IMR-90 (cell line): ENCODE data around the gene DYNLRB1. TPM values are rescaled to one million over a fixed set of nuclear protein-coding genes. Genes with fewer than 3 reads are reported as not detected.

Experiments
- ATAC-seq: fragments of 200-7000 bp; cut with Tn5 transposase; 2 replicates; pipeline ENCODE4 v1.9.1; 2020; ENCODE audit warnings: low read depth, mild to moderate bottlenecking, moderate library complexity
- BruUV-seq: library from RNA; stranded (reverse); fragments of 400-500 nt; replicated peaks from 2 replicates; lab custom pipeline; 2021; lab: Mats Ljungman, UMichigan
- CTCF ChIA-PET: fragments of 300-600 bp; formaldehyde crosslinking; extraction: SDS; loops from one replicate; lab custom pipeline; 2021; ENCODE audit warnings: antibody characterized with exemption; lab: Yijun Ruan, JAX
- POLR2A ChIA-PET: fragments of 300-600 bp; sonication (Branson Sonifier 250); formaldehyde crosslinking; loops from one replicate; lab custom pipeline; 2022; ENCODE audit warnings: antibody characterized with exemption; ENCODE audit not compliant: unreplicated experiment; lab: Charles Lee
- DNase-seq: peaks from one replicate; pipeline ENCODE4 v3.0.0; 2013
- H2AFZ ChIP-seq: replicated peaks from 2 replicates; pipeline ENCODE3; 2013; ENCODE audit warnings: low read length, mild to moderate bottlenecking; ENCODE audit not compliant: poor library complexity
- H2AK5ac ChIP-seq: 2 replicates; pipeline ENCODE4 v1.6.1; 2013; ENCODE audit warnings: low read depth, low read length, inconsistent platforms
- H2AK9ac ChIP-seq: replicated peaks from 2 replicates; pipeline ENCODE3; 2013; ENCODE audit warnings: mild to moderate bottlenecking, low read depth, low read length, moderate library complexity; ENCODE audit not compliant: poor library complexity
- H2BK120ac ChIP-seq: 2 replicates; pipeline ENCODE4 v1.6.1; 2013; ENCODE audit warnings: low read depth, low read length, inconsistent platforms
- H2BK15ac ChIP-seq: 3 replicates; pipeline ENCODE4 v1.6.1; 2013; ENCODE audit warnings: low read depth, low read length, inconsistent platforms
- H2BK20ac ChIP-seq: 2 replicates; pipeline ENCODE4 v1.6.1; 2013; ENCODE audit warnings: low read depth, mild to moderate bottlenecking, inconsistent platforms, low read length, moderate library complexity
- H2BK5ac ChIP-seq: 2 replicates; pipeline ENCODE4 v1.6.1; 2013; ENCODE audit warnings: mild to moderate bottlenecking, low read depth, low read length, inconsistent platforms; ENCODE audit not compliant: poor library complexity, severe bottlenecking
- H3K14ac ChIP-seq: replicated peaks from 2 replicates; pipeline ENCODE4 v1.6.1; 2013; ENCODE audit warnings: low read depth, low read length, inconsistent platforms
- H3K18ac ChIP-seq: 2 replicates; pipeline ENCODE4 v1.6.1; 2013; ENCODE audit warnings: low read depth, low read length, control low read depth
- H3K23ac ChIP-seq: 2 replicates; pipeline ENCODE4 v1.6.1; 2013; ENCODE audit warnings: low read depth, low read length, inconsistent platforms
- H3K27ac ChIP-seq: 2 replicates; pipeline ENCODE4 v1.5.1; 2013; ENCODE audit warnings: mild to moderate bottlenecking, control low read depth, low read length; ENCODE audit not compliant: insufficient read depth
- H3K27me3 ChIP-seq: 2 replicates; pipeline ENCODE4 v1.6.1; 2013; ENCODE audit warnings: low read length; ENCODE audit not compliant: control insufficient read depth, insufficient read depth
- H3K36me3 ChIP-seq: 2 replicates; pipeline ENCODE4 v1.6.1; 2013; ENCODE audit warnings: low read length, mixed read lengths; ENCODE audit not compliant: control insufficient read depth, insufficient read depth
- H3K4ac ChIP-seq: 2 replicates; pipeline ENCODE4 v1.6.1; 2013; ENCODE audit warnings: low read depth, low read length, inconsistent platforms
- H3K4me1 ChIP-seq: 2 replicates; pipeline ENCODE4 v1.6.1; 2013; ENCODE audit warnings: low read length, mixed read lengths; ENCODE audit not compliant: control insufficient read depth, insufficient read depth
- H3K4me2 ChIP-seq: 2 replicates; pipeline ENCODE4 v1.6.1; 2013; ENCODE audit warnings: low read depth, mild to moderate bottlenecking, control low read depth, low read length, moderate library complexity
- H3K4me3 ChIP-seq: 2 replicates; pipeline ENCODE4 v1.5.1; 2013; ENCODE audit warnings: low read depth, mild to moderate bottlenecking, control low read depth, low read length, moderate library complexity; ENCODE audit not compliant: insufficient read depth
- H3K56ac ChIP-seq: 2 replicates; pipeline ENCODE4 v1.6.1; 2013; ENCODE audit warnings: low read length, inconsistent platforms; ENCODE audit not compliant: insufficient read depth; ENCODE audit errors: extremely low read depth
- H3K79me1 ChIP-seq, 2 experiments: 2 replicates each; pipeline ENCODE4 v1.6.1; 2013; ENCODE audit warnings: low read length in 2 of 2, inconsistent platforms in 1 of 2, low read depth in 1 of 2
- H3K9ac ChIP-seq: 2 replicates; pipeline ENCODE4 v1.6.1; 2013; ENCODE audit warnings: low read depth, low read length, control low read depth
- H3K9me1 ChIP-seq: 2 replicates; pipeline ENCODE4 v1.6.1; 2013; ENCODE audit warnings: low read length, inconsistent platforms; ENCODE audit not compliant: insufficient read depth
- H3K9me3 ChIP-seq: 2 replicates; pipeline ENCODE4 v1.6.1; 2013; ENCODE audit warnings: low read length; ENCODE audit not compliant: control insufficient read depth, insufficient read depth
- H4K20me1 ChIP-seq: 2 replicates; pipeline ENCODE4 v1.6.1; 2013; ENCODE audit warnings: low read length, inconsistent platforms; ENCODE audit not compliant: insufficient read depth
- H4K5ac ChIP-seq: 2 replicates; pipeline ENCODE4 v1.6.1; 2013; ENCODE audit warnings: mild to moderate bottlenecking, low read depth, low read length, control low read depth
- H4K8ac ChIP-seq, 2 experiments: 2 replicates each; pipeline ENCODE4 v1.6.1; 2013; ENCODE audit warnings: low read depth in 2 of 2, low read length in 2 of 2, control low read depth in 1 of 2, inconsistent platforms in 1 of 2
- H4K91ac ChIP-seq: 2 replicates; pipeline ENCODE4 v1.6.1; 2013; ENCODE audit warnings: low read depth, low read length, inconsistent platforms; ENCODE audit not compliant: insufficient read depth
- BHLHE40 ChIP-seq: fragments of 150-350 bp; IDR thresholded peaks from 2 replicates; pipeline ENCODE4 v1.6.1; 2016; ENCODE audit warnings: mild to moderate bottlenecking, low read depth, low read length
- MAFK ChIP-seq: IDR thresholded peaks from 2 replicates; pipeline ENCODE4 v1.6.1; 2012; ENCODE audit warnings: low read depth, low read length, improper control_type of control experiment
- MXI1 ChIP-seq: IDR thresholded peaks from 2 replicates; pipeline ENCODE4 v1.6.1; 2012; ENCODE audit warnings: low read depth, mild to moderate bottlenecking, low read length, moderate library complexity, borderline replicate concordance
- RAD21 ChIP-seq: IDR thresholded peaks from 2 replicates; pipeline ENCODE4 v1.6.1; 2012; ENCODE audit warnings: low read length, improper control_type of control experiment
- RCOR1 ChIP-seq: IDR thresholded peaks from 2 replicates; pipeline ENCODE4 v1.6.1; 2012; ENCODE audit warnings: mild to moderate bottlenecking, low read length, improper control_type of control experiment; ENCODE audit not compliant: insufficient replicate concordance
- WGBS, 2 experiments: methylation state at CpG; one replicate each; pipeline versions ENCODE4 v1.1.5 to v1.1.7; 2013; ENCODE audit warnings: missing lambda C conversion rate in 2 of 2; ENCODE audit not compliant: insufficient read length in 1 of 2; ENCODE audit errors: extremely low coverage in 2 of 2; 5-methylcytosine and 5-hydroxymethylcytosine counted together
- dilution Hi-C: fragments of 300-500 bp; cut with HindIII; formaldehyde crosslinking; loops from one replicate; pipeline ENCODE4 v1.14.3; 2018; ENCODE audit warnings: low sequenced_read_pairs; ENCODE audit not compliant: unreplicated experiment
- in situ Hi-C: fragments of 300-500 bp; cut with MboI; formaldehyde crosslinking; loops from 3 replicates; pipeline ENCODE4 v1.14.3; 2019; ENCODE audit warnings: low sequenced_read_pairs, inconsistent platforms, mixed read lengths
- intact Hi-C: fragments of 100-400 bp; cut with micrococcal nuclease; formaldehyde crosslinking; loops from 2 replicates; pipeline ENCODE4 v1.10.0; 2022
- polyA plus RNA-seq, 3 experiments: library from polyadenylated mRNA; depleted of rRNA; stranded (reverse); fragments of >200 nt; gene quantifications; 2 replicates each; pipeline ENCODE4 v1.2.3, GENCODE V29; 2012; ENCODE audit warnings: low replicate concordance in 1 of 3
- total RNA-seq: library from RNA; depleted of rRNA; stranded (reverse); fragments of >200 nt; gene quantifications from 2 replicates; pipeline ENCODE4 v1.2.3, GENCODE V29; 2012

The DYNLRB1 gene
- total and polyA plus RNA-seq, 2 of the 4 experiments (the other 2 are of a cell fraction) = 82.4 to 380 TPM

DNA sequence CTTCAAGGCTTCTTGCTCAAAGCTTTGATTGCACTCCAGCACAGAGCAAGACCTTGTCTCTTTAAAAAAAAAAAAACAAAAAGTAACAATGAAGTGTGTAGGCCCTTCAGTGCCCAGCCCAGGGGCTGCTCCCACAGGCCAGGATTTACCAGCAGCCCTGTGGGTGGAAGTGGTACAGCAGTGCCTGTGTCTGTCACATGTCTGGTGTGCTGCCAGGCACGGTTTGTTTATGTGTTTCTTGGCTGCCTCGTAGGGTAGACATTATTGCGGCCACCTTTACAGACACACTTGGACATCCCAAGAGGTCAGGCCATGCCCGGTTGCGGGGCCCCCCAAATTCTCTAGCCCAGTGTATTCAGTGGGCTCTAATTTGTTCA lies 12.7 kb downstream of the DYNLRB1 start:
- TF ChIP-seq RCOR1 (no peak), MXI1 (no peak), BHLHE40 (peak; percentile 67), RAD21 (no peak), MAFK (no peak)
- Histone ChIP-seq H2AFZ (no peak overlapping the region), H3K27ac (peak overlapping the region; percentile 17; the same call in 1 of the 2 replicates), H2BK15ac (no peak overlapping the region), H4K5ac (no peak overlapping the region; the same call in 1 of the 2 replicates), H4K8ac (no peak overlapping the region; a peak in 1 of 4 replicates), H4K91ac (no peak overlapping the region), H3K9me3 (no peaks in the 10 kb centered on the region), H3K4me3 (no peak overlapping the region), H2BK5ac (no peak overlapping the region), H3K4me1 (peaks cover 30% of the 10 kb centered on the region), H2AK5ac (peak overlapping the region; percentile 74; the same call in 1 of the 2 replicates), H3K4ac (peak overlapping the region; percentile 37; the same call in 1 of the 2 replicates), H3K9me1 (peaks cover 55% of the 10 kb centered on the region), H3K14ac (no peak overlapping the region), H3K23ac (peak overlapping the region; percentile 17; the same call in 1 of the 2 replicates), H3K27me3 (no peaks in the 10 kb centered on the region), H3K36me3 (peaks cover 62% of the 10 kb centered on the region), H3K18ac (peak overlapping the region; percentile 20; the same call in 1 of the 2 replicates), H3K4me2 (no peak overlapping the region), H3K79me1 (peaks cover 58 to 84% of the 10 kb centered on the region in 2 experiments), H2BK120ac (peak overlapping the region; percentile 23; the same call in 1 of the 2 replicates), H4K20me1 (peaks cover 22% of the 10 kb centered on the region), H2AK9ac (no peak overlapping the region), H3K56ac (no peak overlapping the region), H3K9ac (no peak overlapping the region), H2BK20ac (no peak overlapping the region)
- ChIA-PET POLR2A (no interaction called here), CTCF (no interaction called here)
- BruUV-seq = no TSS peak
- in situ Hi-C loops = no loop called here
- intact Hi-C loops = no loop called here
- no CpG with 5 or more reads among the region's 5 CpGs for WGBS, 2 experiments
- dilution Hi-C loops = no loop called here
- no peak for ATAC-seq
- DNase-seq = no peak
